Esophagus muscularis mucosa (tissue), 3 donors: Measurements from ENCODE around the gene FREM3.

Source experiments
- CTCF ChIP-seq, 3 experiments: fragments of 200-600 bp in 2 of 3; fragments of 450-650 bp in 1 of 3; sonication (generic) in 2 of 3; IDR thresholded peaks; one replicate each; pipeline ENCODE4 v1.5.1; 2017 to 2019; ENCODE audit warnings: antibody characterized with exemption in 3 of 3, mild to moderate bottlenecking in 2 of 3, moderate library complexity in 1 of 3
- POLR2A ChIP-seq: fragments of 450-650 bp; IDR thresholded peaks from one replicate; pipeline ENCODE4 v1.6.1; 2017; ENCODE audit warnings: antibody characterized with exemption, moderate library complexity, mild to moderate bottlenecking, low read depth
- POLR2AphosphoS5 ChIP-seq, 2 donors: sonication (generic); formaldehyde crosslinking; IDR thresholded peaks; one replicate each; pipeline ENCODE4 v1.6.1; 2017; ENCODE audit warnings: antibody characterized with exemption in 2 of 2

- TF ChIP-seq CTCF (IDR thresholded peaks at IDR 0.05) (no peak), POLR2AphosphoS5 (IDR thresholded peaks at IDR 0.05) (no peak), POLR2A (no peak)
These were observed 45.9 kb downstream of the FREM3 start for GRCh38 chr4:143654571-143654970.
